ENCODE results near the gene ANKRD55.

DNA sequence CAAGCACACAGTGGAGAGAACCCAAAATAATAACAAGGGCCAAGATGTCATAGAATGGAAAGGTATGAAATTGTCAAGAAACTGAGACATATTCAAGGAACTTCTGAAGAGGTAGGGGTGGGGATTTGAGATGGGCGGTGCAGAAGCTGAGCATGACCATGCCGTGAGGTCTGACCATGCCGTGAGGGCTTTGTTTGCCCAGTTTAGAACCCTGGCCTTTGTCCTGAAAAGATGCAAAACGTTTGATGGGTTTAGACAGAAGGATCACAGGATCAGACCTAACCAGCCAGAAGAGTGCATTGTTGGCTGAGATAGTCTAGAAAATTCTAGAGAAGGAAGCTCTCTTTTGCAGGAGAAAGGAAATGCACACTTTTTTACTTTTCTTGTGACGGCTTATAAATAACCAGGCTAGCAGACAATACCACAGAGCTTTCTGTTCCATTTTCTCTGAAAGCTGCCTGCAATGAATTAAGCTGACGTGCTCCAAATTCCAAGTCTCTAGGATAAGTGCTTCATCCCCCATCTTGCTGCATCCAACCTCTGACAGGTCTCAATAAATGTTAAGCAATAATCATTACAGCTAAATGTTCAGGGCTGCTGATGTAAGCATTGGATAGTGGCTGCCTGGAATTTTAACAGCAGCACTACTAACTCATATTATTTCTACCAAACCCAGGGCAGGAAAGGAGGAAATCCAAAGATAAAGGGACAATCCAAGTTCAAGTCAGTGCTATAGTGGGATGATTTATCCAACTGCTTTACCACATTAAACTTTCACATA lies 127.4 kb downstream of the ANKRD55 start:
- TF ChIP-seq POLR2AphosphoS5 (IDR thresholded peaks at IDR 0.05; ENCODE audit: low read depth, low read length) (no peak), TAF1 (IDR thresholded peaks at IDR 0.05; ENCODE audit: borderline replicate concordance, insufficient read depth, low read length) (no peak)
